ENCODE results near the gene SEL1L2. TPM values are rescaled to one million over a fixed set of nuclear protein-coding genes. Genes with fewer than 3 reads are reported as not detected.

The SEL1L2 gene
- polyA plus RNA-seq, 1 donor from 2014 or later = not detected

DNA sequence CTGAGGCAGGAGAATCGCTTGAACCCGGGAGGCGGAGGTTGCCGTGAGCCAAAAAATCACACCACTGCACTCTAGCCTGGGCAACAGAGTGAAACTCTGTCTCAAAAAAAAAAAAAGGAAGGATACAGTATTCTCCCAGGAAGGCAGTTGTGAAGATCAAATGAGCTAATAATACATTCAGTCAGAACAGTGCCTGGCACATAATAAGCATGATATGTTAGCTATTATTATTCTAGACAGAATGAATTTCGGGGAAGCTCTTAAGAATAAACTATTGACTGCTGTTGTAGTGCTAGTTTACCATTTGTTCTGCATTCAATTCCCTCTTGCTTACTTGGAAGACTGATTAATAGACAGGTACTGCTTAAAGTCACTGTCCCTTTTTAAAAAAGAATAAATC is 164.9 kb downstream of the SEL1L2 start:
- Mint-ChIP-seq H3K27me3 (peaks cover 3% of the 10 kb centered on the region), H3K27ac (no peak overlapping the region)

DNA sequence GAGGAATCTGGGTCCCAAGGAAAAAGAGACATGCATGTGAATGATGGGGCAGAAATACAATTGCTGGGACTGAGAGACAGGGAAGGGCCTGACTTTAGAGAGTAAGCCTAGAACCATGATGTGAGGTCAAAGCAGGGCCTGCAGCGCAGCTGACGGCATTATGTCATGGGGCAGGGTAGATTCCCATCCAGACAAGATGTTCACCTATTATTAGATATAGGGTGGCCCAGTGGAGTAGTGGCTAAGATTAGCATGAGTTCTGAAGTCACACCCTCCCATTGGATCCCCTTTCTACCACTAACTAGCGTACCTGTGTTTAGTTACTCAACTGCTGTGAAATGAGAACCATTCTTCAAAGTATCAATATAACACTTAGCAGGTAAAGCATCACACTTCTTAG is 166.0 kb downstream of the SEL1L2 start:
- H3K27ac Mint-ChIP-seq = no peak overlapping the region
- H3K27me3 Mint-ChIP-seq = peaks cover 3% of the 10 kb centered on the region
- no peaks in the 10 kb centered on the region for H3K36me3 Mint-ChIP-seq
- H3K4me1 Mint-ChIP-seq = no peaks in the 10 kb centered on the region
- no peaks in the 10 kb centered on the region for H3K9me3 Mint-ChIP-seq
- no peak overlapping the region for H3K4me3 Mint-ChIP-seq

More for the DNA sequence above, 164.9 kb downstream of the SEL1L2 start:
- H3K4me1 Mint-ChIP-seq = no peaks in the 10 kb centered on the region
- H3K9me3 Mint-ChIP-seq = no peaks in the 10 kb centered on the region
- H3K4me3 Mint-ChIP-seq = no peak overlapping the region
- no peaks in the 10 kb centered on the region for H3K36me3 Mint-ChIP-seq

DNA sequence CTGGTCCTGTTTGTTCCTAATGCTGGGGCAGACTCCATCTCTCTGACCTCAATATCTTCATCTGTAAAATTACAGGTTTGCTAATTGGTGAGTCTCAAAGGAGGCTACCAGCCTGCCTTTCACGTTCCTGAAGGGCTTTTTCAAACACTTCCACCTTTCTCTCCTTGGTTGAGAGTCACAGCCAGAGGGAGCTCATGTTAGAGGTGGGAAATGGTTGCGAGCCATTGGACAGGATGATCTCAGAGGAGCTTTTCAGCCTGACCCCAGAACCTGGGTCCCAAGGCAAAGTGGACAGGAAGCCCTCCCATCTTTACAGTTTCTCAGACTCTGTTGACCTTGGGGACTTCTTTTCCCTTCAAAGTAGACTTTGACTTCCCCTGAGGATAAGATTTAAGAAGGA is 168.0 kb downstream of the SEL1L2 start:
- no peak overlapping the region for H3K4me3 Mint-ChIP-seq
- no peak overlapping the region for H3K27ac Mint-ChIP-seq
- H3K9me3 Mint-ChIP-seq = no peaks in the 10 kb centered on the region
- no peaks in the 10 kb centered on the region for H3K4me1 Mint-ChIP-seq
- H3K36me3 Mint-ChIP-seq = no peaks in the 10 kb centered on the region
- H3K27me3 Mint-ChIP-seq = no peaks in the 10 kb centered on the region

DNA sequence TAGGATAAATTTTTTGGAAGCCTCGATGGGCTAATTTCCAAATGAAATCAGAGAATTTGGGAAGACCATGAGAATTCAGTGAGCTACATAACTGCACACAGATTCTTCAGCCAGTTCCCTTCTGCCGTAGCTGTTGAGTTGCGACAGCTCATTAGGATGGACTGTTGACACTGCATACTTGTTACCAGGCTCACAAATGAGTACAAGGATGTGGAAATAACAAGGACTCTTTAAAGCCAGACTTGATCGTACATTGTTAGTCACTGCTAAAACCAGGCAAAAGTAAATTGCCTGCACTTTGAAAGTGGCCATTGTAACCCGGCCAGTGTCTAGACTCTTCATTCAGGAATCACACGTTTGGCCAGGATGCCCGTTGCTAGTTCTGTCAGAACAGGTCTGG is 168.5 kb downstream of the SEL1L2 start:
- H3K36me3 Mint-ChIP-seq = no peaks in the 10 kb centered on the region
- no peaks in the 10 kb centered on the region for H3K27me3 Mint-ChIP-seq
- no peaks in the 10 kb centered on the region for H3K9me3 Mint-ChIP-seq
- no peak overlapping the region for H3K27ac Mint-ChIP-seq
- H3K4me3 Mint-ChIP-seq = no peak overlapping the region
- H3K4me1 Mint-ChIP-seq = no peaks in the 10 kb centered on the region

DNA sequence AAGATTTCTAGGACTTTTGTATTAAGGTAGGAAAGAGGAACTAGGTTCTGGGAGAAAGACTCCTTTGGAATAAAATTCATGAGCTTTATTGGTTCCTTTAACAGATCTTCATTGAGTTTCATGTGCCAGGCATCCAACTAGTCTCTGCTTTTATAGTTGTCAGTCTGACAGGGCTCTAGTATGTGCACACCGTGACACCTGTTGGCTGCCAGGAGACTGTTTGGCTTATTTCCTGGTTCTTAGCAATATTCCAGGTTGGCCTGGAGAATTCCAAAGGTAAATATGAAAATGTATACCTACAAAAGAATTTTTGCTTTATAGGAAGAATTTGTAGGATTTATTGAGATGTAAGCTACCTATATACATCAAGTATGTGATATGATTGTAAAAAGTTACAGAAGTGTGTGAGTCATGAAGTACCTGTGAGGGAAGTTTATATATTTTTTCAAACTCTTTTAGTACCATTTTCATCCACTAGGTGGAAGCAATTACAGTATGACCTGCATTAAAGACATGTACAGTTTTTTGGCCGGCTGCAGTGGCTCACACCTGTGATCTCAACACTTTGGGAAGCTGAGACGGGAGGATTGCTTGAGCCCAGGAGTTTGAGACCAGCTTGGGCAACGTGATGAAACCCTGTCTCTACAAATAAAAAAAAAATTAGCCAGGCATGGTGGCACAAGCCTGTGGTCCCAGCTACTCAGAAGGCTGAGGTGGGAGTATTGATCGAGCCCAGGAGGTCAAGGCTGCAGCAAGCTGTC is 170.3 kb downstream of the SEL1L2 start:
- no peaks in the 10 kb centered on the region for H3K4me1 Mint-ChIP-seq
- peaks cover 2% of the 10 kb centered on the region for H3K36me3 Mint-ChIP-seq
- no peak overlapping the region for H3K27ac Mint-ChIP-seq

DNA sequence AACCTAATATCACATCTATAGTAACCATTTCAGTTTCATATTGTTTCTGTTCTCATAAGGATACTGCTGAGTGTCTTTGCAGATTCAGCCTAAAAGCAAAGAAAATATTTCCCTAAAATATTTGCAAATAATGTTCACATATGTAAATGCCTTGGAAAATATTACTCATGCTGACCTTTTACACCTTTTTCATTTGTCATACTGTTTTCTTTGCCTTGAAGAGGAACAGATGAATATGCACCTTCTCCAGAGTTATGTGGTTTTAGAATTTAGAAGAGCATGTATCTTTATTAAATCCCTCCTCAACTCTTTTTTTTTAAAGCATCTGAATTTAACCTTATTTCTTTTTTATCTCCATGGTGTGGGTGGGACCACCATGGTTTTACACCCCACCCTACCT is 173.1 kb downstream of the SEL1L2 start:
- no peaks in the 10 kb centered on the region for H3K27me3 Mint-ChIP-seq
- no peaks in the 10 kb centered on the region for H3K4me1 Mint-ChIP-seq
- H3K4me3 Mint-ChIP-seq = no peak overlapping the region
- peaks cover 2% of the 10 kb centered on the region for H3K36me3 Mint-ChIP-seq
- no peaks in the 10 kb centered on the region for H3K9me3 Mint-ChIP-seq
- H3K27ac Mint-ChIP-seq = no peak overlapping the region

More for the DNA sequence above, 170.3 kb downstream of the SEL1L2 start:
- H3K27me3 Mint-ChIP-seq = no peaks in the 10 kb centered on the region
- H3K4me3 Mint-ChIP-seq = no peak overlapping the region
- H3K9me3 Mint-ChIP-seq = no peaks in the 10 kb centered on the region

DNA sequence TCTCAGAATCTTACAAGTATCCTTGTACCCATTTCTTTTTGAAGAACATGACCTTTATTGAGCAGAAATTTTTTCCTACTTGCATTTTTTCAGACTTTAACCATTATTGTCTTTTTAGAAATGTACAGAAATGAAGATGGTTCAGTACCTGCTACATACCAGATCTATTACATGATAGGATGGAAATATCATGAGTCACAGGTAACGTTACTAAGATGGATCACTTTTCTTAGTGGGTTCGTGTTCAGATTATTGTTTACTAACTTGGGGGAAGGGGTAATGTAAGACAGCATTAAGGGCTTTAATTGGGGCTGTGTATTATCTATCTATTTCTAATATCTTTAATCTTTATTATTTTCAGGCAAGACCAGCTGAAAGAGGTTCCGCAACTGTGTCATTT is 173.7 kb downstream of the SEL1L2 start:
- H3K27me3 Mint-ChIP-seq = no peaks in the 10 kb centered on the region
- H3K9me3 Mint-ChIP-seq = no peaks in the 10 kb centered on the region
- no peak overlapping the region for H3K27ac Mint-ChIP-seq
- no peak overlapping the region for H3K4me3 Mint-ChIP-seq
- H3K36me3 Mint-ChIP-seq = peaks cover 2% of the 10 kb centered on the region
- H3K4me1 Mint-ChIP-seq = no peaks in the 10 kb centered on the region

DNA sequence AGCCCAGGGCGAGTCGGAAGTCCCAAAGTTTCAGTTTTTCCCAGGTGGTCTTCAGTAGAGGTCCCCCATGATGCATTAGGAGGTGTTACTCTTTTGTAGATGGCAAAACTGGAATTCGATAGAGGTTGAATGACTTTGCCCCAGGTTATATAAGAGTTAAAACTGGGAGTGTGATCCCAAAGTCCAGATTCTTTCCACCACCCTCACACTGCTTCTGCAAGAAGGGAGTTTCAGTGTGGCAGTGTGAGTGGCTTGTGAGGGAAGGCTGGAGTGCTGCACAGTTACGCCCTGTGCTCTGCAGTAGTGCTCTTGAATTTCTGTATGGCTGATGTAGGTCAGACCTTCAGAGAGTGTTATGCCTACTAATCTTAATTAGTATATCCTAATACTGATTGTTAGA is 175.7 kb downstream of the SEL1L2 start:
- no peak overlapping the region for H3K27ac Mint-ChIP-seq
- peaks cover 2% of the 10 kb centered on the region for H3K36me3 Mint-ChIP-seq
- no peaks in the 10 kb centered on the region for H3K4me1 Mint-ChIP-seq
- no peaks in the 10 kb centered on the region for H3K9me3 Mint-ChIP-seq
- H3K4me3 Mint-ChIP-seq = no peak overlapping the region
- H3K27me3 Mint-ChIP-seq = no peaks in the 10 kb centered on the region

DNA sequence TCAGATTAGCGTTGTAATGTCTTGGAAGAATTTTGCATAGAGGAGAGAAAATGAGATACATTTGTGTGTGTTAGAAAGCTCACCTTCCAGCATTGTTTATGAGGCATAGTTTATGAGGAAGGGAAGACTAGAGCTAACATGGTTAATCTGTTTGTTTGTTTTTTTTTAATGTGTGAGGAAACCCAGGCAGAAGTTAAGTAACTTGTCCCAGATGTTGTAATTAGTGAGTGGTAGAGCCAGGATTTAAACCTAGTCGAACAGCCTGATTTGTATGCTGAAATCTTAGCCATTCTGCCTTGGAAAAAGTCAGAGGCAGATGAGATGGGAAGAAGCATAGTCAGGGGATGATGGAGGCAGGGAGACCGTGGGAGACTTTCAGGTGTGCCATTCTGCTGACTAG is 176.5 kb downstream of the SEL1L2 start:
- Mint-ChIP-seq H3K9me3 (no peaks in the 10 kb centered on the region), H3K27ac (no peak overlapping the region), H3K36me3 (peaks cover 2% of the 10 kb centered on the region), H3K4me1 (no peaks in the 10 kb centered on the region), H3K27me3 (no peaks in the 10 kb centered on the region), H3K4me3 (no peak overlapping the region)

DNA sequence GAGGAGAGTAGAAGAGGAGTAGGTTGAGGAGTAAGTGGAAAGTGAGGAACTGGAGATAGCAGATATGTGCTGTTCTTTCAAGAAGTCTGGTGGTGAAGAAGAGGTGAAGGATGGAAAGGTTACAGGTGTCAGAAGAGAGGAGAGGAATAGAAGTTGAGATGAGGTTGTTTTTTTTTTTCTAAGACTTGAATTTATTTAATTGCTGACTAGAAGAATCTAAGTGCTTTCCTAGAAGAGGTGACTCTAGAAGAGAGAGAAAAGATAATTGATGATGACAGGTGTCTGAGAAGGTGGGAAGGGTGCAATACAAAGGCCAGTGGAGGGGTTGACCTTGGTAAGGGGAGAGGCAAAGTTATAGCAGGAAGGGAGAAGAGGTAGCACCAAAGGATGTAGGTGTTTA is 180.0 kb downstream of the SEL1L2 start:
- H3K4me3 Mint-ChIP-seq = no peak overlapping the region
- peaks cover 2% of the 10 kb centered on the region for H3K36me3 Mint-ChIP-seq
- H3K9me3 Mint-ChIP-seq = no peaks in the 10 kb centered on the region
- H3K27me3 Mint-ChIP-seq = no peaks in the 10 kb centered on the region
- H3K4me1 Mint-ChIP-seq = no peaks in the 10 kb centered on the region
- H3K27ac Mint-ChIP-seq = no peak overlapping the region

DNA sequence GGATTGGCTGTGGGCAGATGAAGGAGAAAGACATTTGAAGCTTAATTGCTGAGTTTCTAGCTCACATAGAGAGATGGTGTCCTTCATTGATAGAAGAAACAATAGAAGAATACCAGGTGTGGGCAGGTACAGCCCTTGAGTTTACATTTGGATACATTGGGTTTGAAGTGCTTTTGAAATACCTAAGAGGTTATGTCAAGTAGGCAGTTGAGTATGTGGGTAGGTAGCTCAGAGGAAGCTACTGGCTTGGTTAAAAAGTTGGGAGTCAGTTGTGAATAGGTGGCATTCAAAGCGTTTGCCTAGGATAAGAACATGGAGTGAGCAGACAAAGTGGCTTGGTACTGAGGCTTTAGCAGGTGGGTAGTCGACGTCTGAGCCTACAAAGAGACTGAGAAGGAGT is 180.6 kb downstream of the SEL1L2 start:
- no peaks in the 10 kb centered on the region for H3K9me3 Mint-ChIP-seq
- no peaks in the 10 kb centered on the region for H3K27me3 Mint-ChIP-seq
- no peak overlapping the region for H3K4me3 Mint-ChIP-seq
- no peaks in the 10 kb centered on the region for H3K36me3 Mint-ChIP-seq
- no peaks in the 10 kb centered on the region for H3K4me1 Mint-ChIP-seq
- no peak overlapping the region for H3K27ac Mint-ChIP-seq

DNA sequence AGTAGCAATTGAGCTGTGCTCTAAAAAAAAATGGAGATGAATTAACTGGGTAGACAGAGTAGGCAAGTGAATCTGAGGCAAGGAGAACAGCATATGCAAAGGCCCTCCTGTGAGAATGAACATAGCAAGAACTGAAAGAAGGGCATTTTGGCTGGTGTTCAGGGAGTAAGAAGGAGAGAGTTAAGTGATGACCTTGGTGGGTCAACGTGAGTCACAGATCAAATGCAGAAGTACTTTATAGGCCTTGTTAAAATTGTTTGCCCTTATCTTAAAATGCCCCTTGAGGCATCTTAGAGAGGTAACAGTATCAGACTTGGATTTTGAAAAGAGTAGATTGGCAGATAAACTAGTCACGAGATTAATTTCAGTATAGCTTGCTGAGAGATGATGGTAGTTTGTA is 181.0 kb downstream of the SEL1L2 start:
- Mint-ChIP-seq H3K9me3 (no peaks in the 10 kb centered on the region), H3K27ac (no peak overlapping the region), H3K27me3 (no peaks in the 10 kb centered on the region), H3K4me3 (no peak overlapping the region), H3K36me3 (peaks cover 1% of the 10 kb centered on the region), H3K4me1 (no peaks in the 10 kb centered on the region)

DNA sequence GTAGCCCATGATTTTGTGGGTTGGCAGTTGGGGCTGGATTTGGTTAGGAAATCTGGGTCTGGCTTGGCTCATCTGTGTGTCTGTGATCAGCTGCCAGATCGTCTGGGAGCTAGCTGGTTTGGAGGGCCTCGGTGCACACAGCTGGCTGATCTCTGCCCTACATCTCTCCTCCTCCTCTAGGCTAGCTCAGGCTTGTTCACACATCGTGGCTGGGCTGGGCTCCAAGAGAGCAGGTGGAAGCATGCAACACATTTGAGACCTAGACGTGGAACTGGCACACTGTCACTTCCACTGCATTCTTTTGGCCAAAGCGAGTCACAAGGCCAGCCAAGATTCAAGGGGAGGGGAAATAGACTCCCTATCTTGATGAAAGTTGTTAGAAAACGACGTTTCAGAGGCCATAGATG is 189.7 kb downstream of the SEL1L2 start:
- Mint-ChIP-seq H3K9me3 (no peaks in the 10 kb centered on the region), H3K4me3 (no peak overlapping the region), H3K4me1 (no peaks in the 10 kb centered on the region), H3K27ac (no peak overlapping the region), H3K36me3 (peaks cover 5% of the 10 kb centered on the region), H3K27me3 (no peaks in the 10 kb centered on the region)

DNA sequence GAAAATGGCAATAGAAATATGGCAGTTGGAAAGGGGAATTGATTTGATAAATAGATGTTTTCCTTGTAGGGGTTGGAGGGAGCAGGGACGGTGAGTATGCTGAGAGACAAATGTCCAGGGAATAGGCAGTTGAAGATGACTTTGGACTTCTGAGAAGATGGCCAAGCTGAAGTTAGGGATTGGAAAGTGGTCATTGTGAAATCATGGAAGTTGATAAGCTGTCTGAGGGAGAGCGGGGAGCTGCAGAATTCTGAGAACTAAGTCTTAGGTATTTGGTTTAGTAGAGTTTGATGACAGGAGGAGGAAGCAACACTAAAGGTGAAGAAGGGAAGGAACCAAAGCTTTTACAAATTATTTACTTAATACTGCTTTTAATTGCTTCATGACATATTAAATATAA is 190.4 kb downstream of the SEL1L2 start:
- Mint-ChIP-seq H3K27me3 (no peaks in the 10 kb centered on the region), H3K4me1 (no peaks in the 10 kb centered on the region), H3K36me3 (peaks cover 6% of the 10 kb centered on the region), H3K9me3 (no peaks in the 10 kb centered on the region), H3K27ac (peak overlapping the region in 1 of 3 donors; percentile 11), H3K4me3 (no peak overlapping the region)

All from IgD-negative memory B cell (primary cell).